Panc1 (cell line): ENCODE data around the gene UAP1. TPM values are rescaled to one million over a fixed set of nuclear protein-coding genes. Genes with fewer than 3 reads are reported as not detected.

Experiments used
- ATAC-seq: fragments of 200-7000 bp; cut with Tn5 transposase; 2 replicates; pipeline ENCODE4 v1.9.1; 2020; ENCODE audit warnings: mild to moderate bottlenecking, moderate library complexity
- BruUV-seq: library from RNA; stranded (reverse); fragments of 400-500 nt; replicated peaks from 2 replicates; lab custom pipeline; 2021; lab: Mats Ljungman, UMichigan
- CTCF ChIA-PET: fragments of 300-600 bp; sonication (Branson Sonifier 250); formaldehyde crosslinking; loops from one replicate; lab custom pipeline; 2022; ENCODE audit warnings: antibody characterized with exemption; lab: Charles Lee
- POLR2A ChIA-PET: fragments of 300-600 bp; sonication (Branson Sonifier 250); formaldehyde crosslinking; loops from one replicate; lab custom pipeline; 2022; ENCODE audit warnings: antibody characterized with exemption; lab: Charles Lee
- DNase-seq: peaks from one replicate; pipeline ENCODE4 v3.0.0-alpha.2; 2010; ENCODE audit warnings: low read depth, low spot score
- H3K27ac ChIP-seq: 2 replicates; pipeline ENCODE4 v1.5.1; 2011; ENCODE audit warnings: mild to moderate bottlenecking, low read length, inconsistent platforms
- H3K27me3 ChIP-seq: fragments of 200-500 bp; sonication (Bioruptor generic); 2 replicates; pipeline ENCODE4 v1.6.0; 2014; ENCODE audit warnings: low read length, inconsistent platforms; ENCODE audit not compliant: control insufficient read depth, insufficient read depth
- H3K36me3 ChIP-seq: fragments of 200-500 bp; sonication (Bioruptor generic); 2 replicates; pipeline ENCODE4 v1.5.1; 2014; ENCODE audit warnings: inconsistent platforms, mild to moderate bottlenecking, low read length, moderate library complexity; ENCODE audit not compliant: control insufficient read depth, insufficient read depth
- H3K4me1 ChIP-seq: 2 replicates; pipeline ENCODE4 v1.5.1; 2011; ENCODE audit warnings: inconsistent platforms, mild to moderate bottlenecking, low read length, moderate library complexity; ENCODE audit not compliant: control insufficient read depth, insufficient read depth
- H3K4me3 ChIP-seq, 2 experiments: 2 replicates each; pipeline ENCODE4 v1.5.1; 2011 to 2012; ENCODE audit warnings: low read depth in 2 of 2, low read length in 2 of 2, mild to moderate bottlenecking in 2 of 2, inconsistent platforms in 1 of 2, moderate library complexity in 1 of 2
- H3K9me3 ChIP-seq: fragments of 200-500 bp; sonication (Bioruptor generic); 2 replicates; pipeline ENCODE4 v1.5.1; 2014; ENCODE audit warnings: low read depth, mild to moderate bottlenecking, inconsistent platforms, low read length, moderate library complexity; ENCODE audit not compliant: control insufficient read depth, insufficient read depth
- POLR2AphosphoS5 ChIP-seq: IDR thresholded peaks from 2 replicates; pipeline ENCODE4 v1.6.1; 2012; ENCODE audit warnings: mild to moderate bottlenecking, low read depth, low read length, moderate library complexity
- SIN3A ChIP-seq: IDR thresholded peaks from 2 replicates; pipeline ENCODE4 v1.6.1; 2012; ENCODE audit warnings: low read depth, mild to moderate bottlenecking, low read length, moderate library complexity, borderline replicate concordance; ENCODE audit not compliant: insufficient read depth
- TCF7L2 ChIP-seq: IDR thresholded peaks from 2 replicates; pipeline ENCODE4 v1.6.1; 2011; ENCODE audit warnings: mild to moderate bottlenecking, low read depth, low read length, inconsistent platforms
- in situ Hi-C: cut with HindIII; loops from 2 replicates; pipeline ENCODE4 v1.10.0; 2016; ENCODE audit warnings: low sequenced_read_pairs, low pct_unique_long_range_greater_than_20kb
- intact Hi-C: fragments of 100-400 bp; cut with micrococcal nuclease; formaldehyde crosslinking; loops from one replicate; pipeline ENCODE4 v1.10.0; 2022; ENCODE audit not compliant: unreplicated experiment
- total RNA-seq: library from RNA; stranded (reverse); gene quantifications from one replicate; pipeline ENCODE4 v1.2.1, GENCODE V29; 2021; ENCODE audit not compliant: unreplicated experiment
- TF ChIP-seq, protein P1 (sequence below): fragments of 450-650 bp; IDR thresholded peaks from 2 replicates; pipeline ENCODE4 v1.5.1; 2017; ENCODE audit warnings: mild to moderate bottlenecking
- TF ChIP-seq, protein P2 (sequence below), 2 experiments: IDR thresholded peaks; 2 replicates each; pipeline ENCODE4 v1.6.1; 2011 to 2012; ENCODE audit warnings: low read depth in 2 of 2, control low read depth in 1 of 2, low read length in 1 of 2, mild to moderate bottlenecking in 1 of 2, moderate library complexity in 1 of 2; ENCODE audit not compliant: insufficient read depth in 1 of 2

Gene UAP1
- total RNA-seq, 1 experiment from 2014 or later: 97.7 TPM

GRCh38 chr1:162617513-162617912 is 56.0 kb downstream of the UAP1 start:
- ChIA-PET POLR2A (no interaction called here), CTCF (interaction anchor here (0.6 kb wide), 1 partner anchor 105 kb away, joined by 9 read pairs; no protein-coding TSS in a partner anchor)

GRCh38 chr1:162619076-162619475 is 57.6 kb downstream of the UAP1 start:
- Histone ChIP-seq H3K4me1 (no peaks in the 10 kb centered on the region), H3K4me3 (no peak overlapping the region), H3K27ac (no peak overlapping the region), H3K9me3 (peaks cover 5% of the 10 kb centered on the region; the same call in 1 of the 2 replicates), H3K36me3 (no peaks in the 10 kb centered on the region), H3K27me3 (no peaks in the 10 kb centered on the region)
- intact Hi-C loops (no loop called here), in situ Hi-C loops (no loop called here)
- BruUV-seq: no TSS peak
- POLR2A ChIA-PET: no interaction called here
- CTCF ChIA-PET: no interaction called here
- ATAC-seq: no peak
- DNase-seq: no peak
- no peak for TF ChIP-seq TCF7L2
- TF ChIP-seq, protein P1, sequence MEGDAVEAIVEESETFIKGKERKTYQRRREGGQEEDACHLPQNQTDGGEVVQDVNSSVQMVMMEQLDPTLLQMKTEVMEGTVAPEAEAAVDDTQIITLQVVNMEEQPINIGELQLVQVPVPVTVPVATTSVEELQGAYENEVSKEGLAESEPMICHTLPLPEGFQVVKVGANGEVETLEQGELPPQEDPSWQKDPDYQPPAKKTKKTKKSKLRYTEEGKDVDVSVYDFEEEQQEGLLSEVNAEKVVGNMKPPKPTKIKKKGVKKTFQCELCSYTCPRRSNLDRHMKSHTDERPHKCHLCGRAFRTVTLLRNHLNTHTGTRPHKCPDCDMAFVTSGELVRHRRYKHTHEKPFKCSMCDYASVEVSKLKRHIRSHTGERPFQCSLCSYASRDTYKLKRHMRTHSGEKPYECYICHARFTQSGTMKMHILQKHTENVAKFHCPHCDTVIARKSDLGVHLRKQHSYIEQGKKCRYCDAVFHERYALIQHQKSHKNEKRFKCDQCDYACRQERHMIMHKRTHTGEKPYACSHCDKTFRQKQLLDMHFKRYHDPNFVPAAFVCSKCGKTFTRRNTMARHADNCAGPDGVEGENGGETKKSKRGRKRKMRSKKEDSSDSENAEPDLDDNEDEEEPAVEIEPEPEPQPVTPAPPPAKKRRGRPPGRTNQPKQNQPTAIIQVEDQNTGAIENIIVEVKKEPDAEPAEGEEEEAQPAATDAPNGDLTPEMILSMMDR: no peak
- TF ChIP-seq POLR2AphosphoS5: no peak
- TF ChIP-seq SIN3A: no peak
- TF ChIP-seq, protein P2, sequence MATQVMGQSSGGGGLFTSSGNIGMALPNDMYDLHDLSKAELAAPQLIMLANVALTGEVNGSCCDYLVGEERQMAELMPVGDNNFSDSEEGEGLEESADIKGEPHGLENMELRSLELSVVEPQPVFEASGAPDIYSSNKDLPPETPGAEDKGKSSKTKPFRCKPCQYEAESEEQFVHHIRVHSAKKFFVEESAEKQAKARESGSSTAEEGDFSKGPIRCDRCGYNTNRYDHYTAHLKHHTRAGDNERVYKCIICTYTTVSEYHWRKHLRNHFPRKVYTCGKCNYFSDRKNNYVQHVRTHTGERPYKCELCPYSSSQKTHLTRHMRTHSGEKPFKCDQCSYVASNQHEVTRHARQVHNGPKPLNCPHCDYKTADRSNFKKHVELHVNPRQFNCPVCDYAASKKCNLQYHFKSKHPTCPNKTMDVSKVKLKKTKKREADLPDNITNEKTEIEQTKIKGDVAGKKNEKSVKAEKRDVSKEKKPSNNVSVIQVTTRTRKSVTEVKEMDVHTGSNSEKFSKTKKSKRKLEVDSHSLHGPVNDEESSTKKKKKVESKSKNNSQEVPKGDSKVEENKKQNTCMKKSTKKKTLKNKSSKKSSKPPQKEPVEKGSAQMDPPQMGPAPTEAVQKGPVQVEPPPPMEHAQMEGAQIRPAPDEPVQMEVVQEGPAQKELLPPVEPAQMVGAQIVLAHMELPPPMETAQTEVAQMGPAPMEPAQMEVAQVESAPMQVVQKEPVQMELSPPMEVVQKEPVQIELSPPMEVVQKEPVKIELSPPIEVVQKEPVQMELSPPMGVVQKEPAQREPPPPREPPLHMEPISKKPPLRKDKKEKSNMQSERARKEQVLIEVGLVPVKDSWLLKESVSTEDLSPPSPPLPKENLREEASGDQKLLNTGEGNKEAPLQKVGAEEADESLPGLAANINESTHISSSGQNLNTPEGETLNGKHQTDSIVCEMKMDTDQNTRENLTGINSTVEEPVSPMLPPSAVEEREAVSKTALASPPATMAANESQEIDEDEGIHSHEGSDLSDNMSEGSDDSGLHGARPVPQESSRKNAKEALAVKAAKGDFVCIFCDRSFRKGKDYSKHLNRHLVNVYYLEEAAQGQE (IDR thresholded peaks at IDR 0.05; ENCODE audit: insufficient read depth in 1 of 2, low read depth in 2 of 2, low read length in 1 of 2): no peak

More at GRCh38 chr1:162617513-162617912, 56.0 kb downstream of the UAP1 start:
- H3K4me3 ChIP-seq: no peak overlapping the region
- H3K27me3 ChIP-seq: no peaks in the 10 kb centered on the region
- no TSS peak for BruUV-seq
- ATAC-seq (no peak), DNase-seq (no peak)
- TF ChIP-seq SIN3A: no peak
- TF ChIP-seq POLR2AphosphoS5: no peak
- TF ChIP-seq TCF7L2: no peak
- TF ChIP-seq, protein P1: no peak
- TF ChIP-seq, protein P2 (IDR thresholded peaks at IDR 0.05; ENCODE audit: insufficient read depth in 1 of 2, low read depth in 2 of 2, low read length in 1 of 2): no peak
- no peaks in the 10 kb centered on the region for H3K36me3 ChIP-seq
- H3K27ac ChIP-seq: no peak overlapping the region
- H3K9me3 ChIP-seq: peaks cover 5% of the 10 kb centered on the region; the same call in 1 of the 2 replicates
- H3K4me1 ChIP-seq: peaks cover 5% of the 10 kb centered on the region; the same call in 1 of the 2 replicates
- in situ Hi-C loops: no loop called here
- intact Hi-C loops: no loop called here
